Amniotic epithelial cell (primary cell): ENCODE data around the gene NIPAL4.

Experiments
- DNase-seq: peaks from one replicate; pipeline ENCODE4 v3.0.0-alpha.2; 2010; ENCODE audit warnings: low read depth

NIPAL4 gene

GRCh38 chr5:157516626-157517325, 56.8 kb downstream of the NIPAL4 start:
- DNase-seq, result peak; percentile 97

DNA sequence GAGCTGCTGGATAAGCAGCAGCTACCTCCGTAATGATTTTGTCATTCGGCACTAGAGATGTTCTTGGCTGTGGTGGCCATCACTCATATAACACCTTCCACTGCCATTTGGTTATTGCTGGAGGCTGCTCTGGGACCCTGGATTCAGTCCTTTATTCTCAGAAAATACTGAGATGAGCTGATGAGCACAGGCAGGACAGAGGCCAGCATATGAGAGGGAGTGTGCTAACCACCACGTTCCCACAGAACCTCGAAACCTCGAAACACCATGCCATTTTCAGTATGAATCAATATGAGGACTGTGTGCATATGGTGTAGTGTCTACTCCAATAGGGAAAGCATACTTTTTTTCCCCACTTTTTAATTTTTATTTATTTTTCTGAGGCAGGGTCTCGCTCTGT, 59.0 kb downstream of the NIPAL4 start:
- DNase-seq, result no peak

DNA sequence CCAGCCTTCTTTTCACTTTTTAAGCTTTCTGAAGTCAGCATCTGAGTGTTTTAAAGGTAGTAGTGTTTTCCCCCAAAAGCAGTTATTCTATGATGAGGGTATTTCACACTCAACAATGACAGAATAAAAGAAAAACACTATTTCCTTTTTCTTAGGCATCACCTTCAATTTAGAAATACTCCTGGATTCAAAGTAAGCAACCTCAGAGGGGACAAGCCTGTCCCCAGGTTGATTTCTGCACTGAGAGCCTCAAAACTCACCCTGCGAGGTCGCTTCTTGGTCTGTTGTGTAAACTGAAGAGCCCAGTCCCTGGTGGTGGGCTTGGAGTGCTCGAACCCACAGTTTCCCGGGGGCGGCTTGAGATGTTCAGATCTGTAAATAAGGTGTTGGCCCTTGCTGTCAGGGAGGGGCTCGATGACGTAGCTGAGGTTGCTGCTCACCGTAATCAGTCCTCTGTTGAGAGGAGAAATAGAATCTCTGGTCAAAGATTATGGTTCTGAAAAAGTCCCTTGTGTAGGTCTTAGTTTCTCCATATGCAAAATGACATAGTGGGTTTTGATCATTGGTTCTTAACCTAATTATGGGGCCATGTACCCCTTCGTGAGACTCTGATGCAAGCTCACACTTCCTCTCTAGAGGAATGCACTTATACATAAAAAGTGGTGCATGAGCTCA, 59.7 kb downstream of the NIPAL4 start:
- no peak for DNase-seq

GRCh38 chr5:157520911-157521703, 61.1 kb downstream of the NIPAL4 start:
- peak; percentile 73 for DNase-seq

DNA sequence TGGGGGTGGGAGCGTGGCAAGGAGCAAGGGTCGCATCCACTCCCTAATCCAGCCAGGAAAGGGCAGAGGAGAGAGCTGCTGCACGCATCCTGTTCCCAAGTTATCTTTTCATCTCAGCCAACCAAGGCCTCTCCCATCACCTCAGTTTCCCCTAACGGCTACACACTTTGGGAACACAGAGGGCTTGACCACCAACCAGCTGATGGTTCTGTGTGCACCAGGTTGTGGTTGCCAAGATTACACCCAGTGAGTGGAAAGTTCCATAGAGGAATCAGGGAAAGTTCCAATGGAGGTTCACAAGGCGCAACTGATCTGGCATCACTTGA, 61.7 kb downstream of the NIPAL4 start:
- no peak for DNase-seq

DNA sequence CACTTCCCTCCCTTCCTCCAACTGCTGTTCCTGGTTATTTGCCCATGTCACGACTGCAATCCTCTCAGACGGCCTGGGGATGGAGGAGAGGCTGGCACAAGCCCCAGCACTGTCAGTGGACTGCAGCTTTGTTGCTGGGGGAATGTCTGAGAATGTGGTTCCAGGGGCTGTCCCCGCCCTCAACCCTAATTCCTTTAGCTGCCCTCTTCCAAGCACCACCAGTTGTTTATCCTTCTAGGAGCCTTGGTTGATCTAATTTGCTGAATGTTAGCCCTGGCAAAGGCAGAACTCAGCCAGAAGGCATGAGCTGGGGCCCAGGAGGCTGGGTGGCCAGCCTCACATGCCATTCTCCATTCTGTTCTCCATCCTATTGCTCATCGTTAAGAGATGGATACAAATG, 64.0 kb downstream of the NIPAL4 start:
- no peak for DNase-seq
